AG10803 (cell line): Measurements from ENCODE around the gene ZNF711.
"Not testable (repeated sequence)": the region's sequence is repeated elsewhere in the genome, so short reads cannot be mapped to it uniquely, and the experiment has no call there.

Experiments used
- DNase-seq: peaks from one replicate; pipeline ENCODE4 v3.0.0; 2010; ENCODE audit warnings: low read depth
- H3K4me3 ChIP-seq: 2 replicates; pipeline ENCODE4 v1.5.1; 2011; ENCODE audit warnings: mild to moderate bottlenecking, low read length, control low read depth
- TF ChIP-seq, protein P1 (sequence below): conservative IDR thresholded peaks from 2 replicates; pipeline ENCODE4 v1.5.1; 2011; ENCODE audit warnings: mild to moderate bottlenecking, low read length, control low read depth, inconsistent platforms

The ZNF711 gene

GRCh38 chrX:85243155-85243554 is 636 bp upstream of the ZNF711 start:
- DNase-seq: no peak
- TF ChIP-seq, protein P1, sequence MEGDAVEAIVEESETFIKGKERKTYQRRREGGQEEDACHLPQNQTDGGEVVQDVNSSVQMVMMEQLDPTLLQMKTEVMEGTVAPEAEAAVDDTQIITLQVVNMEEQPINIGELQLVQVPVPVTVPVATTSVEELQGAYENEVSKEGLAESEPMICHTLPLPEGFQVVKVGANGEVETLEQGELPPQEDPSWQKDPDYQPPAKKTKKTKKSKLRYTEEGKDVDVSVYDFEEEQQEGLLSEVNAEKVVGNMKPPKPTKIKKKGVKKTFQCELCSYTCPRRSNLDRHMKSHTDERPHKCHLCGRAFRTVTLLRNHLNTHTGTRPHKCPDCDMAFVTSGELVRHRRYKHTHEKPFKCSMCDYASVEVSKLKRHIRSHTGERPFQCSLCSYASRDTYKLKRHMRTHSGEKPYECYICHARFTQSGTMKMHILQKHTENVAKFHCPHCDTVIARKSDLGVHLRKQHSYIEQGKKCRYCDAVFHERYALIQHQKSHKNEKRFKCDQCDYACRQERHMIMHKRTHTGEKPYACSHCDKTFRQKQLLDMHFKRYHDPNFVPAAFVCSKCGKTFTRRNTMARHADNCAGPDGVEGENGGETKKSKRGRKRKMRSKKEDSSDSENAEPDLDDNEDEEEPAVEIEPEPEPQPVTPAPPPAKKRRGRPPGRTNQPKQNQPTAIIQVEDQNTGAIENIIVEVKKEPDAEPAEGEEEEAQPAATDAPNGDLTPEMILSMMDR: no peak
- peak overlapping the region; percentile 71 for H3K4me3 ChIP-seq

- TF ChIP-seq, protein P1: no peak
- peak; percentile 0 for DNase-seq
- peak overlapping the region; percentile 71 for H3K4me3 ChIP-seq
Measured at GRCh38 chrX:85244450-85245211, 840 bp downstream of the ZNF711 start.

GRCh38 chrX:85285286-85285685 is 41.5 kb downstream of the ZNF711 start:
- not testable (repeated sequence) for H3K4me3 ChIP-seq, DNase-seq

GRCh38 chrX:85288992-85289723 is 45.4 kb downstream of the ZNF711 start:
- no peak for DNase-seq
- TF ChIP-seq, protein P1: no peak
- no peak overlapping the region for H3K4me3 ChIP-seq

DNA sequence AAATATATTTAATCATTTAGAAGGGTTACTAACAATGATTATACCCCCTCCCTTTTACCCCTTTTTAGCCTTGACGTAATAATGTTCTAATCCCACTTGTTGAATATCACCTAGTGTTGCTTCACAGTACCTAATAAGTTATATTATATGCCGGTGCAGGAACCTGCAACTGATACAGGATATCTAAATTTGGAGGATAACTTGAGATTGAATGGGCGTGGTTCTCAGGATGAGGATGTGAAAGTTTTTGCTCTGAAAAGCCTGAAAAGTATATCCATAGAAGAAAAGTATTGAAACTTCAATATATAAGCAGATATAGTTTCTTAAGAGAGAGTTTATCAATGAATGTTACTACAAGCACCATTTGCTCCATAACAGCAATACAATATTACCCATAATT is 59.8 kb downstream of the ZNF711 start:
- no peak for DNase-seq
- TF ChIP-seq, protein P1: no peak
- H3K4me3 ChIP-seq: no peak overlapping the region

DNA sequence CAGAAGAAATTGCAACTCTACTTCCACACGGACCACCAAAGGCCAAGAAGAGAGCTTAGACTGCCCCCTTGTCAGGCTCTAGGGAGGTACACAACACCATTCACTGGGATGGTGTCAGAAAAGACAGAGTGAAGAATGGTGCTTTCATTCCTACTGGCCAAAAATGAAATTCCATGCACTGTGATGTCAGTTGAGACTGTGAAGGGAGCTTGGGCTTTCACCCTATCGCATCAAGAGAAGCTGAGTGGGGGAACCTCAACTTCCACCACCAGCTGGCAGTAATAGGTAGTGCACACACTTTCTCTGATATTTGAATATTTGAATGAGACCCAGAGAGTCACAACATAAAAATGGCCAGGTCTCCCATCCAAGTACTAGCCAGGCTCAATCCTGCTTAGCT is 65.9 kb downstream of the ZNF711 start:
- H3K4me3 ChIP-seq: no peak overlapping the region
- DNase-seq: no peak
- TF ChIP-seq, protein P1: no peak

- not testable (repeated sequence) for DNase-seq, H3K4me3 ChIP-seq
Measured at GRCh38 chrX:85311348-85311747, 67.6 kb downstream of the ZNF711 start.
